Peyer's patch (tissue), 4 donors: ENCODE data around the gene CHST15. TPM values are rescaled to one million over a fixed set of nuclear protein-coding genes. Genes with fewer than 3 reads are reported as not detected.

ENCODE experiments used
- DNase-seq, 3 donors: peaks; one replicate each; pipeline ENCODE4 v3.0.0-alpha.2; 2017 to 2019
- H3K27ac ChIP-seq, 4 donors: fragments of 200-600 bp; sonication (generic); one replicate each; pipeline ENCODE4 v1.5.1; 2016 to 2019
- H3K27me3 ChIP-seq, 2 donors: fragments of 200-600 bp; sonication (generic); one replicate each; pipeline ENCODE4 v1.5.1; 2019
- H3K36me3 ChIP-seq, 3 donors: fragments of 200-600 bp; sonication (generic); one replicate each; pipeline ENCODE4 v1.5.1; 2016 to 2019
- H3K4me1 ChIP-seq, 4 donors: fragments of 200-600 bp; sonication (generic); one replicate each; pipeline ENCODE4 v1.5.1; 2016 to 2019
- H3K4me3 ChIP-seq, 4 donors: fragments of 200-600 bp; sonication (generic); 1 replicate in 3 of 4; 2 replicates in 1 of 4; pipeline ENCODE4 v1.5.1; 2016 to 2019; ENCODE audit warnings: mild to moderate bottlenecking in 1 of 4
- H3K9me3 ChIP-seq, 4 donors: fragments of 200-600 bp; sonication (generic); one replicate each; pipeline ENCODE4 v1.5.1; 2016 to 2019; ENCODE audit warnings: mild to moderate bottlenecking in 1 of 4
- CTCF ChIP-seq, 6 experiments: fragments of 450-650 bp in 4 of 6; fragments of 200-600 bp in 2 of 6; sonication (generic) in 1 of 6; IDR thresholded peaks; one replicate each; pipeline ENCODE4 v1.5.1; 2017 to 2019; ENCODE audit warnings: antibody characterized with exemption in 6 of 6, mild to moderate bottlenecking in 3 of 6, moderate library complexity in 1 of 6
- POLR2A ChIP-seq, 2 donors: fragments of 450-650 bp; IDR thresholded peaks; one replicate each; pipeline ENCODE4 v1.5.1; 2017; ENCODE audit warnings: antibody characterized with exemption in 2 of 2, mild to moderate bottlenecking in 2 of 2, moderate library complexity in 2 of 2
- total RNA-seq, 4 donors: library from RNA; depleted of rRNA; stranded (reverse); fragments of >200 nt; gene quantifications; one replicate each; pipeline ENCODE4 v1.1.0, GENCODE V29; 2016

Gene CHST15
- total RNA-seq, 4 donors from 2014 or later, result 3.9 to 55.3 (median 10.9) TPM

- Histone ChIP-seq H3K27ac (peak overlapping the region in 1 of 4 donors; percentile 15), H3K4me3 (no peak overlapping the region), H3K9me3 (no peaks in the 10 kb centered on the region), H3K36me3 (no peaks in the 10 kb centered on the region), H3K27me3 (no peaks in the 10 kb centered on the region), H3K4me1 (peaks cover 0 to 35% (median 30%) of the 10 kb centered on the region in 4 donors)
- DNase-seq, result no peak
- TF ChIP-seq POLR2A (IDR thresholded peaks at IDR 0.05), result no peak
- no peak for TF ChIP-seq CTCF (IDR thresholded peaks at IDR 0.05)
Observed at GRCh38 chr10:124068929-124069328, 24.5 kb downstream of the CHST15 start.

- peaks cover 0 to 39% (median 28%) of the 10 kb centered on the region in 4 donors for H3K4me1 ChIP-seq
- peak overlapping the region in 2 of 4 donors; percentile 22 to 88 for H3K27ac ChIP-seq
- no peaks in the 10 kb centered on the region for H3K9me3 ChIP-seq
- DNase-seq, result no peak
- no peaks in the 10 kb centered on the region for H3K27me3 ChIP-seq
- no peaks in the 10 kb centered on the region for H3K36me3 ChIP-seq
- no peak overlapping the region for H3K4me3 ChIP-seq
- no peak for TF ChIP-seq POLR2A (IDR thresholded peaks at IDR 0.05)
- no peak for TF ChIP-seq CTCF (IDR thresholded peaks at IDR 0.05)
Observed at GRCh38 chr10:124067825-124068400, 25.5 kb downstream of the CHST15 start.

GRCh38 chr10:124066781-124067714, 26.4 kb downstream of the CHST15 start:
- Histone ChIP-seq H3K36me3 (no peaks in the 10 kb centered on the region), H3K4me1 (peaks cover 0 to 41% (median 25%) of the 10 kb centered on the region in 4 donors)

GRCh38 chr10:124066126-124066700, 27.2 kb downstream of the CHST15 start:
- Histone ChIP-seq H3K9me3 (no peaks in the 10 kb centered on the region), H3K4me3 (no peak overlapping the region), H3K36me3 (no peaks in the 10 kb centered on the region), H3K27me3 (no peaks in the 10 kb centered on the region), H3K4me1 (peaks cover 0 to 41% (median 23%) of the 10 kb centered on the region in 4 donors), H3K27ac (peak overlapping the region in 1 of 4 donors; percentile 88)
- no peak for DNase-seq
- TF ChIP-seq POLR2A (IDR thresholded peaks at IDR 0.05) (no peak), CTCF (IDR thresholded peaks at IDR 0.05) (no peak)

More at GRCh38 chr10:124066781-124067714, 26.4 kb downstream of the CHST15 start:
- Histone ChIP-seq H3K4me3 (no peak overlapping the region), H3K27ac (peak overlapping the region in 2 of 4 donors; percentile 46 to 88), H3K27me3 (no peaks in the 10 kb centered on the region), H3K9me3 (no peaks in the 10 kb centered on the region)
- no peak for DNase-seq
- no peak for TF ChIP-seq POLR2A (IDR thresholded peaks at IDR 0.05)
- no peak for TF ChIP-seq CTCF (IDR thresholded peaks at IDR 0.05)

GRCh38 chr10:124065382-124066125, 27.8 kb downstream of the CHST15 start:
- TF ChIP-seq CTCF (IDR thresholded peaks at IDR 0.05) (no peak), POLR2A (IDR thresholded peaks at IDR 0.05) (no peak)
- H3K27me3 ChIP-seq, result no peaks in the 10 kb centered on the region
- H3K27ac ChIP-seq, result peak overlapping the region; percentile 69 to 88 (median 72)
- H3K4me1 ChIP-seq, result peaks cover 0 to 41% (median 23%) of the 10 kb centered on the region in 4 donors
- no peak overlapping the region for H3K4me3 ChIP-seq
- DNase-seq, result peak in 1 of 3 donors; percentile 48
- H3K36me3 ChIP-seq, result no peaks in the 10 kb centered on the region
- no peaks in the 10 kb centered on the region for H3K9me3 ChIP-seq
